Stimulated activated naive CD8-positive, alpha-beta T cell treated with anti-CD3 and anti-CD28 coated beads, Interleukin-15, Interleukin-2, amounts not matched to agents 100 U/mL and 50 U/mL, for 24 hours (primary cell): ENCODE data around the gene RASA4B.
A peak's percentile ranks its signal among the peaks of the same experiment; 100 is the strongest.
"Not testable (repeated sequence)": the region's sequence is repeated elsewhere in the genome, so short reads cannot be mapped to it uniquely, and the experiment has no call there.

Source experiments
- ATAC-seq: fragments of 150-1000 bp; cut with Tn5 transposase; one replicate; pipeline ENCODE4 v1.10.0; 2021
- DNase-seq: peaks from one replicate; pipeline ENCODE4 v3.0.0; 2021

RASA4B gene

DNA sequence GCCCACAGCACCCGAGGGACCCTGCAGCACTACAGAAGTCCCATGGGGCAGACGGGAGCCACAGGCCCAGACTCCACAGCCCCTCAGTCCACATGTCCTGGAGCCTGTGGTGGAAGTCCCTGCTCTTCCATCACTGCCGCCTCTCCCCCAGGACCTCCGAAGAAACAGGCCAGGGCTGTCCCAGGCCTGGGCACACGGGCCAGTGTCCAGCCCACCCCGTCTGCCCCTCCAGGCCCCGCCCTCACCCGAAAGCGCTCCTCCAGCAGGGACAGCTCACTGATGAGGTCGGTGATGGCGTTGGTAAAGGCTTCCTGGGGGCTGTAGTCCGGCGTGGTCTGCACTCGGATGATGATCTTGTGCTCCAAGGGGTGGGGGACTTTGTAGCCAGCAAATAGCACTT, 43.5 kb downstream of the RASA4B start:
- ATAC-seq = not testable (repeated sequence)

GRCh38 chr7:102473271-102473991, 44.1 kb downstream of the RASA4B start:
- no peak for ATAC-seq
- DNase-seq = peak; percentile 2

More for the DNA sequence above, 43.5 kb downstream of the RASA4B start:
- peak; percentile 1 for DNase-seq

DNA sequence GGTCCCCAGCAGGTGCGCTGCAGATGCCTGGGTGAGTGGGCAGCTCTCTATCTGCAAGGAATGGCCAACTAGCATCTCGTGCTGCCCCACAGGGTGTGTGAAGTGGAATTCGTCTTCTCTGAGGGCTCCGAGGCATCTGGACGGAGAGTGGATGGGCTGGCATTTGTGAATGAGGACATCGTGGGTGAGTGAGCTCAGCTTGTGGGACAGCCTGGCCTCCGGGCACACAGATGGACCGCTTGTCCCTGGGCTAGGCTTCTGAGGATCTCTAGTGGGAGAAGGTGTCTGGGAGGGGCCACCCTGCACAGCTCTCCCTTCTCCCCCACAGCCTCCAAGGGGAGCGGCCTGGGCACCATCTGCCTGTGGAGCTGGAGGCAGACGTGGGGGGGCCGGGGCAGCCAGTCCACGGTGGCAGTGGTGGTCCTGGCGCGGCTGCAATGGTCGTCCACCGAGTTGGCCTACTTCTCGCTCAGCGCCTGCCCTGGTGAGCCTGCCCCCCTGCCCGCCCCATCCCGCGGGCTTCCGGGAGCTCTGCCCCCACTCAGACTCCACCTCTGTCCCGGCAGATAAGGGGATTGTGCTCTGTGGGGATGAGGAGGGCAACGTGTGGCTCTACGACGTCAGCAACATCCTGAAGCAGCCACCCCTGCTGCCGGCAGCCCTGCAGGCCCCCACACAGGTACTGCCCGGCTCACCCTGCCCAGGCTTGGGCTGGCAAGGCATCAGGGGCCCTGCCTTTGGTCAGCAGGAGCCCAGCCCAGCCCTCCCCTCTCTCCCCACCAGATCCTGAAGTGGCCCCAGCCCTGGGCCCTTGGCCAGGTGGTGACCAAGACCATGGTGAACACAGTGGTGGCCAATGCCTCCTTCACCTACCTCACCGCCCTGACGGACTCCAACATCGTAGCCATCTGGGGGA, 45.2 kb downstream of the RASA4B start:
- ATAC-seq = no peak
- peak; percentile 7 for DNase-seq

DNA sequence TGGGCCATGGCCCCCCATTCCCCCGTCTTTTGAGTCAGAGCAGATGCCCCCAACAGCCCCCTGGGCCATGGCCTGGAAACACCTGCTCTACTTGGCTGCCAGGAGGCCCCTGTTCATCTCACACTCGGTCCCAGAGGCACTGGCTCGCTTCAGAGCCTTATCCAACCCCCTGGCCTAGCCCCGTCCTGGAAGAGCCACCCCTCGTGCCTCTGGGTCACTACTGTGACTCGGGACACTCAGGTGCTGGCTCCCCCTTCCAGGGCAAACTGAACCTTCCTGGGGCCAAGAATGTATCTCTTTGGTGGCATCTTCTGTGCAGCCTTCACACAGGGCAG, 45.8 kb downstream of the RASA4B start:
- ATAC-seq = no peak
- DNase-seq = peak; percentile 3

- peak; percentile 5 for DNase-seq
- no peak for ATAC-seq
Observed at GRCh38 chr7:102469972-102470825, 47.4 kb downstream of the RASA4B start.

- DNase-seq (peak; percentile 2), ATAC-seq (no peak)
Observed at GRCh38 chr7:102469351-102469971, 48.1 kb downstream of the RASA4B start.

DNA sequence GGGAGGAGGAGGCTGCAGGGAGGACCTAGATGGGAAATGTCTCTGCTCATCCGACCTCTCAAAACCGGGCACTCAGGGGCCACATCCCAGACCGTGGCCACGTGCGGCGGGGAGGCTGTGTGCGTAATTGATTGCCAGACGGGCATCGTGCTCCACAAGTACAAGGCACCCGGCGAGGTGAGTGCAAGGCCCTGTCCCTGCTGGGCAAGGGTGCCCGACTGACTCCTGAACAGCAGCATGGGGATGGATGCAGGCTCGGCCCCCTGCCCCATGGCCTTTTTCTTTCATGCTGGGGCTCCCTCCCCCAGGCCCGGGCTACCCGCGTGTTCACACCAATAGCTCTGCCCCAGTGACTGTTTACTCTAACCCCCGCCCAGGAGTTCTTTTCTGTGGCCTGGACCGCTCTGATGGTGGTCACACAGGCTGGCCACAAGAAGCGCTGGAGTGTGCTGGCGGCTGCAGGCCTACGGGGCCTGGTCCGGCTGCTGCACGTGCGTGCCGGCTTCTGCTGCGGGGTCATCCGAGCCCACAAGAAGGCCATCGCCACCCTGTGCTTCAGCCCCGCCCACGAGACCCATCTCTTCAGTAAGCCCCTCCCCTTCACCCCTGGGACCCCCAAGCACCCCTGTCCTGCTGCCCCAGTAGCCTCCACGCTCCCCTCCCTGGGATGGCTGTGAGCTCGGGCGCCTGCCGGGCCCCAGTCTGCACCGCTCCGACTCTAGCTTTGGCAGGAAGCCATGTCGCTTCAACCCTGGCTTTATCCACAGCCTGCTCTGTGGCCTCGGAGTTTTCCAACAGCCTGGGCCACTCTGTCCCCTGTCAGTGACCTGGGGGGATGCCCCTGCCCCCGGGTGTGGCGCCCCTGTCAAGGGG, 48.9 kb downstream of the RASA4B start:
- DNase-seq (no peak), ATAC-seq (no peak)

- ATAC-seq (no peak), DNase-seq (no peak)
Observed at GRCh38 chr7:102467581-102468477, 49.7 kb downstream of the RASA4B start.

- DNase-seq = no peak
- ATAC-seq = no peak
Observed at GRCh38 chr7:102466097-102466496, 51.5 kb downstream of the RASA4B start.

DNA sequence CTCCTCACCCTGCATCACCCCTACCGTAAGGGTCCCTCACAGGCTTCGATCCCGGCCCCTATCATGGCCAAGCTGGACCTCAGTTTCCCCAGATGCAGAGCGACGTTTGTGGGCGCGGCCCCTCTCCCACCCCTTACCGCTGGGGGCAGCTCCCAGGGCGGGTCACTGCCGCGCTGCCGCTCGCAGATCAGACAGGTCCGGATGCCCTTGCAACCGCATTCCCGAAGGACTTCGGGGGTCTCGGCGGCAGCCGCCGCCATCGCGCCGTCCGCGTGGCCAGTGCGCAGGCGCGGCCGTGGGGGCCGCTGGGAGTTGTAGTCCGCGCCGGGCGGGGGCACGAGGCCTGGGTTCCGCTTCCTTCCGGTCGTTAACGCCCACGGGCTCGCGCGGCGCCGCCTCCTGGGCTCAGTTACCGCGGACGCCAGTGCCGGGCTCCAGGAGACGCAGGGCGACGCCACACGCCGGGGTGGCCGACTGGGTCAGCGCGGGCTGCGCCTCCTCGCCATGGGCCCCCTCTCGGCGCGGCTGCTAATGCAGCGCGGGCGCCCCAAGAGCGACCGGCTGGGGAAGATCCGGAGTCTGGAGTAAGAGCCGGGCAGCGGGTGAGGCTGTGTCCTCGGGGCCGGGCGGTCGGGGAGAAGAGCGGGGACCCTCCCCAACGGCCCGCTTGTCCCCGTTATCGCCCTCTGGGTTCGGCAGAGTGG, 52.8 kb downstream of the RASA4B start, which contains the start of the genes ALKBH4 and LRWD1:
Gene ALKBH4, minus strand, starts transcription at position 287 of the 704 bp plus-strand sequence. Its CDS starts 27 bp downstream, at position 260.
Gene LRWD1, plus strand, starts transcription at position 408 of the 704 bp plus-strand sequence. Its CDS starts 97 bp downstream, at position 505.
- peak; percentile 97 for ATAC-seq
- DNase-seq = peak; percentile 98

DNA sequence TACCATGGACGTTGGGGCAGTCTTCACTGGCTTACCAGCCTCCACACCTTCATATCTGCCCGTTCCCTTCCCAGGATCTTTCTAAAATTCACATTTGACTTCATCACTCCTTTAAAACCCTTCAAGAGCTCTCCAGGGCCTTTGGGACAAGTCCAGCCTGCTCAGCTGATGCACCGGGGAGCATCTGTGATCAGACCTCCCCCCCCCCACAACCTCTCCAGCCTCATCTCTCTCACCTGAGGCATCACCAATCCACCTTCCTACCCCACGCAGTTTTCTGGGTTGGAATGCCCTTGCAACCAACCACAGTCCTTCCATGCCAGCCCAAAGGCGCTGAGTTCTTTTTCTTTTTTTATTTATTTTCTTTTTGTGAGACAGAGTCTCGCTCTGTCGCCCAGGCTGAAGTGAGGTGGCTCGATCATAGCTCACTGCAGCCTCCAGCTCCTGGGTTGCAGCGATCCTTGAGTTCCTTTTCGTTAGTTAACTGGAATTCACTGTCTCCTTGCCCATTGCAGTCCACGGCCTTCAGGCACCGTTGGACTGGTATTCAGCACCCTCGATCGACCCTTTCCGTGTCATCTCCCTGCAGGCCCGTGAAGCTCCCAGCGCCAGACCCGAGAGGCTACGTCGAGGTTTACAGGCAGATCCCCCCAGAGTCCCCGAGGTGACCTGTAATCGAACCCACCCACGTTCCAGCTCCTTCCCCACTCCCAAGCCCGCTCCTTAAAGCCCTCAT, 53.6 kb downstream of the RASA4B start:
- no peak for ATAC-seq
- peak; percentile 32 for DNase-seq

DNA sequence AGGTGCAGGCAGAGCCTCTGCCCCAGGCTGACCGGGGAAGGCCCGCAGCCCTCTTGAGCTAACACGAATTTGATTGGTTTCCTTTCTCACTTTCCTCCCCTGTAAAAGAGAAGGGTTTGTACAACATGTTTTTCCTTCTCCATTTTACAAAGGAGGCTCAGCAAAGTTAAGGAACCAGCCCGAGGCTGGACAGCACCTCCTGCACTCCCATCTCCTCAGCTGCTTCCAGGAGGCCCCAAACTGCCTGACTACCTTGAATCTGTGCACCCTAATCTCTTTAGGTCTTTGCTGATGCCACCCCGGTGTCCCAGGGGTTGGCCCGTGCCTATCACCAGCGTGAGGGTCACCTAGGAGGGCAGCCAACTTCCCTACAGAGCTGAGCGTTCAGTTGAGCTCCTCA, 57.1 kb downstream of the RASA4B start:
- ATAC-seq (no peak), DNase-seq (no peak)

- no peak for DNase-seq
- ATAC-seq = no peak
Observed at GRCh38 chr7:102459221-102459844, 58.2 kb downstream of the RASA4B start.

- DNase-seq (no peak), ATAC-seq (no peak)
Observed at GRCh38 chr7:102457352-102457924, 60.1 kb downstream of the RASA4B start.

GRCh38 chr7:102456327-102456726, 61.2 kb downstream of the RASA4B start:
- no peak for DNase-seq
- no peak for ATAC-seq

GRCh38 chr7:102455596-102455995, 62.0 kb downstream of the RASA4B start:
- ATAC-seq = no peak
- no peak for DNase-seq

GRCh38 chr7:102454932-102455331, 62.6 kb downstream of the RASA4B start:
- ATAC-seq, DNase-seq: not testable (repeated sequence)
